T-cell (primary cell): ENCODE results near the gene DLGAP1. TPM values are rescaled to one million over a fixed set of nuclear protein-coding genes. Genes with fewer than 3 reads are reported as not detected.
"Not testable (repeated sequence)": the region's sequence is repeated elsewhere in the genome, so short reads cannot be mapped to it uniquely, and the experiment has no call there.

ENCODE experiments used
- ATAC-seq, 4 experiments: fragments of 200-7000 bp in 3 of 4; fragments of 150-1000 bp in 1 of 4; cut with Tn5 transposase; replicated peaks in 1 of 4; 1 replicate in 3 of 4; 2 replicates in 1 of 4; pipeline ENCODE4 v1.10.0; 2021; ENCODE audit warnings: moderate library complexity in 3 of 4, mild to moderate bottlenecking in 2 of 4, moderate number of reproducible peaks in 1 of 4
- CTCF ChIA-PET, 2 donors: fragments of 300-600 bp; sonication (Branson Sonifier 250); formaldehyde crosslinking; loops; one replicate each; lab custom pipeline; 2022; ENCODE audit warnings: antibody characterized with exemption in 2 of 2; lab: Charles Lee
- POLR2A ChIA-PET, 2 donors: fragments of 300-600 bp; sonication (Branson Sonifier 250); formaldehyde crosslinking; loops; one replicate each; lab custom pipeline; 2022; ENCODE audit warnings: antibody characterized with exemption in 2 of 2; lab: Charles Lee
- DNase-seq, 35 experiments: peaks; one replicate each; pipeline versions ENCODE4 v3.0.0 to v3.0.0-alpha.2; 2013 to 2023
- H3K27ac ChIP-seq: one replicate; pipeline ENCODE4 v1.5.1; 2013; ENCODE audit warnings: low read length
- H3K27me3 ChIP-seq, 2 experiments: replicated peaks in 1 of 2; 1 replicate in 1 of 2; 2 replicates in 1 of 2; pipeline versions ENCODE4 v1.6.1 to v1.7.0; 2013; ENCODE audit warnings: low read length in 1 of 2, mixed read lengths in 1 of 2; ENCODE audit not compliant: control insufficient read depth in 2 of 2, insufficient read depth in 2 of 2; ENCODE audit errors: extremely low read depth in 1 of 2
- H3K36me3 ChIP-seq, 2 donors: 1 replicate in 1 of 2; 2 replicates in 1 of 2; pipeline versions ENCODE4 v1.6.1 to v1.7.0; 2013; ENCODE audit warnings: low read length in 1 of 2; ENCODE audit not compliant: control insufficient read depth in 2 of 2, insufficient read depth in 1 of 2; ENCODE audit errors: extremely low read depth in 1 of 2
- H3K4me1 ChIP-seq, 2 experiments: 1 replicate in 1 of 2; 2 replicates in 1 of 2; pipeline versions ENCODE4 v1.6.1 to v1.7.0; 2013; ENCODE audit warnings: low read length in 2 of 2, mixed read lengths in 1 of 2; ENCODE audit not compliant: insufficient read depth in 2 of 2, control insufficient read depth in 1 of 2; ENCODE audit errors: extremely low read depth in 1 of 2
- H3K4me3 ChIP-seq, 2 donors: 1 replicate in 1 of 2; 2 replicates in 1 of 2; pipeline versions ENCODE4 v1.5.1 to v1.7.0; 2013; ENCODE audit warnings: mild to moderate bottlenecking in 2 of 2, low read length in 1 of 2, moderate library complexity in 1 of 2; ENCODE audit not compliant: control insufficient read depth in 1 of 2; ENCODE audit errors: extremely low read depth in 1 of 2
- H3K9me3 ChIP-seq: 2 replicates; pipeline ENCODE4 v1.7.0; 2013
- H3K27ac Mint-ChIP-seq, 2 donors: one replicate each; pipeline ENCODE4 v1.8.0; 2020 to 2021; ENCODE audit warnings: mild to moderate bottlenecking in 2 of 2, mixed read lengths in 2 of 2
- H3K27me3 Mint-ChIP-seq, 2 donors: one replicate each; pipeline ENCODE4 v1.8.0; 2021 to 2022; ENCODE audit warnings: mixed read lengths in 2 of 2
- H3K36me3 Mint-ChIP-seq: one replicate; pipeline ENCODE4 v1.8.0; 2021; ENCODE audit warnings: mixed read lengths
- H3K4me1 Mint-ChIP-seq, 3 donors: one replicate each; pipeline ENCODE4 v1.8.0; 2020 to 2022; ENCODE audit warnings: mixed read lengths in 3 of 3, mild to moderate bottlenecking in 1 of 3
- H3K4me3 Mint-ChIP-seq, 3 donors: one replicate each; pipeline ENCODE4 v1.8.0; 2020 to 2022; ENCODE audit warnings: mild to moderate bottlenecking in 3 of 3, mixed read lengths in 3 of 3, moderate library complexity in 3 of 3
- H3K9me3 Mint-ChIP-seq, 3 donors: one replicate each; pipeline ENCODE4 v1.8.0; 2020 to 2022; ENCODE audit warnings: mixed read lengths in 3 of 3
- WGBS: methylation state at CpG from one replicate; pipeline ENCODE4 v1.1.5; 2013; ENCODE audit warnings: missing lambda C conversion rate; ENCODE audit not compliant: insufficient coverage; 5-methylcytosine and 5-hydroxymethylcytosine counted together
- total RNA-seq, 35 experiments: library from RNA in 6 of 35; stranded (reverse) in 6 of 35; fragments of 120-200 nt in 1 of 35; gene quantifications; one replicate each; pipeline versions ENCODE4 v1.2.1 to v1.2.4 and lab custom pipeline; 2013 to 2026

The DLGAP1 gene
- total RNA-seq, 5 donors from 2014 or later (not counting 1 experiment from before 2014, with no cell fraction given), result 0.25 to 1.8 (median 0.26) TPM

DNA sequence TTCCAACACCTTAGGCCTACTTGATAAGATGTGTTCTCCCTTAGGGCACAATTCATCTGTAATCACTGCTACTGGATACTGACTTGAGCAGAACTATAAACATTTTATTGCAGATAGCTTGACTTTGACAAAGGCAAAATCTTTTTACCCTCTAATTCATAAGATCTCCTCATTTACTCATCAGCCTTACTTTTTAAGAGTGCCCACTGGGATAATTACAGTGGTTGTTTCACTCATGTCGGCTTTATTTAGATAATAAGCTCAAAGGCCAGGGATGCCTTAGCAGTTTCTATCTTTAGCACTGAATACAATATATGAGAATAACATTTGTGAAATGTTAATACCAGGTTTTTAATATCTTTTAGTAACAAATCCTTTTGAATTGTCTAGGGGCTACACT lies 144.0 kb downstream of the DLGAP1 start:
- no CpG with 5 or more reads among the region's 1 CpG for WGBS

DNA sequence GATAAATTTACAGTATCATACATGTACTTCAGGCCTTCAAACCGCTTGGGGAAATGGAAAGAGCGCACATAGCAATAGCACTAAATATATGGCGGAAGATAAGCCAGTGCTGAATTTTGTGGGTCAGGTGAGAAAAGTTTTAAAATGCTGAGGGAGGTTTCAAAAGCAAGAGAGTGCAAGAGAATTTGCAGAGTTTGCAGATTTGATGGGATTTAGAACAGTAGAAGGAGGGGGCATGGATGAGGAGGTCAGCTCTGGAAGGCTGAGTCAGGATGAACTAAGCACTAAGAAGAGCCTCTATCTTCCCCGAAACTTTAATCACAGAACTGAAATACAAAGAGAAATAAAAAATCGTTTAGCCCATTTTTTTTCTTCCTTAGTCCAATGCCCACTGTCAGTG lies 145.9 kb downstream of the DLGAP1 start:
- Histone ChIP-seq H3K4me3 (no peak overlapping the region), H3K4me1 (no peaks in the 10 kb centered on the region), H3K27ac (no peak overlapping the region), H3K36me3 (no peaks in the 10 kb centered on the region), H3K9me3 (no peaks in the 10 kb centered on the region), H3K27me3 (no peaks in the 10 kb centered on the region)
- CTCF ChIA-PET, result no interaction called here
- H3K4me1 Mint-ChIP-seq, result no peaks in the 10 kb centered on the region
- POLR2A ChIA-PET, result no interaction called here
- H3K27me3 Mint-ChIP-seq, result no peaks in the 10 kb centered on the region
- H3K27ac Mint-ChIP-seq, result no peak overlapping the region
- peaks cover 0 to 10% (median 3%) of the 10 kb centered on the region in 3 donors for H3K9me3 Mint-ChIP-seq
- ATAC-seq (no peak), DNase-seq (no peak)
- no peaks in the 10 kb centered on the region for H3K36me3 Mint-ChIP-seq
- H3K4me3 Mint-ChIP-seq, result no peak overlapping the region
- 100% methylated on average over 2 of the region's 5 CpGs for WGBS

More for the DNA sequence above, 144.0 kb downstream of the DLGAP1 start:
- H3K4me1 ChIP-seq, result no peaks in the 10 kb centered on the region
- Mint-ChIP-seq H3K4me1 (no peaks in the 10 kb centered on the region), H3K27ac (no peak overlapping the region), H3K4me3 (no peak overlapping the region), H3K9me3 (peaks cover 0 to 10% (median under 1%) of the 10 kb centered on the region in 3 donors), H3K36me3 (no peaks in the 10 kb centered on the region), H3K27me3 (no peaks in the 10 kb centered on the region)
- no peaks in the 10 kb centered on the region for H3K27me3 ChIP-seq
- H3K9me3 ChIP-seq, result no peaks in the 10 kb centered on the region
- no peaks in the 10 kb centered on the region for H3K36me3 ChIP-seq
- ATAC-seq, result no peak
- ChIA-PET CTCF (no interaction called here), POLR2A (no interaction called here)
- no peak overlapping the region for H3K4me3 ChIP-seq
- H3K27ac ChIP-seq, result no peak overlapping the region
- DNase-seq, result no peak

GRCh38 chr18:4308576-4308975 lies 146.5 kb downstream of the DLGAP1 start:
- peaks cover 0 to 10% (median 3%) of the 10 kb centered on the region in 3 donors for H3K9me3 Mint-ChIP-seq
- ChIA-PET CTCF (no interaction called here), POLR2A (no interaction called here)
- WGBS, result no CpG with 5 or more reads among the region's 5 CpGs
- Histone ChIP-seq H3K4me3 (no peak overlapping the region), H3K27me3 (no peaks in the 10 kb centered on the region), H3K36me3 (no peaks in the 10 kb centered on the region), H3K4me1 (no peaks in the 10 kb centered on the region), H3K27ac (no peak overlapping the region), H3K9me3 (no peaks in the 10 kb centered on the region)
- H3K4me1 Mint-ChIP-seq, result no peaks in the 10 kb centered on the region
- no peaks in the 10 kb centered on the region for H3K27me3 Mint-ChIP-seq
- H3K27ac Mint-ChIP-seq, result no peak overlapping the region
- H3K36me3 Mint-ChIP-seq, result no peaks in the 10 kb centered on the region
- ATAC-seq (no peak), DNase-seq (no peak)
- no peak overlapping the region for H3K4me3 Mint-ChIP-seq

GRCh38 chr18:4299395-4299794 lies 155.7 kb downstream of the DLGAP1 start:
- Mint-ChIP-seq H3K4me1 (no peaks in the 10 kb centered on the region), H3K36me3 (no peaks in the 10 kb centered on the region), H3K9me3 (peaks cover 4 to 16% (median 8%) of the 10 kb centered on the region in 3 donors), H3K27ac (no peak overlapping the region), H3K4me3 (no peak overlapping the region), H3K27me3 (peaks cover 0 to 4% of the 10 kb centered on the region in 2 donors)
- POLR2A ChIA-PET, result no interaction called here
- H3K27me3 ChIP-seq, result no peaks in the 10 kb centered on the region
- no peaks in the 10 kb centered on the region for H3K9me3 ChIP-seq
- no peak for ATAC-seq
- no peak overlapping the region for H3K4me3 ChIP-seq
- no peak for DNase-seq
- H3K27ac ChIP-seq, result no peak overlapping the region
- CTCF ChIA-PET, result no interaction called here
- no peaks in the 10 kb centered on the region for H3K36me3 ChIP-seq
- no peaks in the 10 kb centered on the region for H3K4me1 ChIP-seq

GRCh38 chr18:4293337-4293736 lies 161.8 kb downstream of the DLGAP1 start:
- no peak overlapping the region for H3K4me3 Mint-ChIP-seq
- peaks cover 6 to 14% (median 7%) of the 10 kb centered on the region in 3 donors for H3K9me3 Mint-ChIP-seq
- no peak for ATAC-seq
- H3K4me3 ChIP-seq, result no peak overlapping the region
- DNase-seq, result no peak
- no peaks in the 10 kb centered on the region for H3K36me3 Mint-ChIP-seq
- H3K4me1 Mint-ChIP-seq, result no peaks in the 10 kb centered on the region
- H3K9me3 ChIP-seq, result no peaks in the 10 kb centered on the region
- ChIA-PET CTCF (no interaction called here), POLR2A (interaction anchor here in 1 of 2 donors (0.6 kb wide), 1 partner anchor 11 kb away, joined by 6 read pairs; no protein-coding TSS in a partner anchor)
- WGBS, result no CpG with 5 or more reads among the region's 1 CpG
- no peaks in the 10 kb centered on the region for H3K36me3 ChIP-seq
- H3K27me3 ChIP-seq, result no peaks in the 10 kb centered on the region
- no peak overlapping the region for H3K27ac ChIP-seq
- H3K27ac Mint-ChIP-seq, result no peak overlapping the region
- no peaks in the 10 kb centered on the region for H3K4me1 ChIP-seq
- H3K27me3 Mint-ChIP-seq, result peaks cover 0 to 4% of the 10 kb centered on the region in 2 donors

DNA sequence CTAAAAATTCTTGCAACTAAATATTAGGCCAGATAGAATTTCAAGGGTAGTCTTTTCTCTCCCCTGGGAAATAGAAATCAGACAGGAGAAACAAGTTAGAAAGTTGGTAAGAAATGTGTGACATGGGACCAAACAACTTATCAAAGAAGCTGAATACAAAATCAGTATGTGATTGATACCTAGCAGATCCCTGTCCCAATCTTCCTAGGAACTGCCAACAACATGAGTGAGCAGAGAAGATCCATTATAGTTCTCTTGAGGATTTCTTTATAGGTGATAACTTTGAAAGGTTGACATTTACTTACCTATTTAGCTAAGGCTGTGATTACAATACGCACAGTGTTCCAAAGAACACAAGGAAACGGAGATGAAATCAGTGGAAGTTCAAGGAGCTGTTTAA lies 162.4 kb downstream of the DLGAP1 start:
- ChIA-PET CTCF (no interaction called here), POLR2A (no interaction called here)
- Histone ChIP-seq H3K4me3 (no peak overlapping the region), H3K4me1 (no peaks in the 10 kb centered on the region), H3K27me3 (no peaks in the 10 kb centered on the region), H3K36me3 (no peaks in the 10 kb centered on the region), H3K27ac (no peak overlapping the region), H3K9me3 (no peaks in the 10 kb centered on the region)
- ATAC-seq (no peak), DNase-seq (no peak)
- Mint-ChIP-seq H3K9me3 (peaks cover 6 to 13% (median 7%) of the 10 kb centered on the region in 3 donors), H3K4me3 (no peak overlapping the region), H3K27me3 (peaks cover 0 to 4% of the 10 kb centered on the region in 2 donors), H3K27ac (no peak overlapping the region), H3K36me3 (no peaks in the 10 kb centered on the region), H3K4me1 (no peaks in the 10 kb centered on the region)
- 60% methylated on average over 1 of the region's 2 CpGs for WGBS

DNA sequence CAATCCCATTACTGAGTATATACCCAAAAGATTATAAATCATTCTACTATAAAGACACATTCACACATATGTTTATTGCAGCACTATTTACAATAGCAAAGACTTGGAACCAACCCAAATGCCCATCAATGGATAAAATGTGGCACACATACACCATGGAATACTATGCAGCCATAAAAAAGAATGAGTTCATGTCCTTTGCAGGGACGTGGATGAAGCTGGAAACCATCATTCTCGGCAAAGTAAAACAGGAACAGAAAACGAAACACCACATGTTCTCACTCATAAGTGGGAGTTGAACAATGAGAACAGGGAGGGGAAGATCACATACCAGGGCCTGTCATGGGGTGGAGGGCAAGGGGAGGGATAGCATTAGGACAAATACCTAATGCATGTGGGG lies 167.8 kb downstream of the DLGAP1 start:
- peaks cover 15 to 19% (median 17%) of the 10 kb centered on the region in 3 donors for H3K9me3 Mint-ChIP-seq
- H3K36me3 Mint-ChIP-seq, DNase-seq, H3K27me3 Mint-ChIP-seq, H3K9me3 ChIP-seq, POLR2A ChIA-PET, H3K4me1 ChIP-seq, H3K27ac ChIP-seq, H3K4me3 ChIP-seq, H3K4me1 Mint-ChIP-seq, H3K27me3 ChIP-seq, H3K27ac Mint-ChIP-seq, CTCF ChIA-PET, ATAC-seq, H3K4me3 Mint-ChIP-seq, H3K36me3 ChIP-seq: not testable (repeated sequence)
- WGBS, result no CpG with 5 or more reads among the region's 3 CpGs
